HG03342 (cell line): Measurements from ENCODE around the gene EIPR1.

Experiments used
- ATAC-seq: cut with Tn5 transposase; IDR thresholded peaks from one replicate; pipeline ENCODE4 v1.9.1; 2021; ENCODE audit warnings: mild to moderate bottlenecking, moderate library complexity; ENCODE audit not compliant: unreplicated experiment

EIPR1 gene

DNA sequence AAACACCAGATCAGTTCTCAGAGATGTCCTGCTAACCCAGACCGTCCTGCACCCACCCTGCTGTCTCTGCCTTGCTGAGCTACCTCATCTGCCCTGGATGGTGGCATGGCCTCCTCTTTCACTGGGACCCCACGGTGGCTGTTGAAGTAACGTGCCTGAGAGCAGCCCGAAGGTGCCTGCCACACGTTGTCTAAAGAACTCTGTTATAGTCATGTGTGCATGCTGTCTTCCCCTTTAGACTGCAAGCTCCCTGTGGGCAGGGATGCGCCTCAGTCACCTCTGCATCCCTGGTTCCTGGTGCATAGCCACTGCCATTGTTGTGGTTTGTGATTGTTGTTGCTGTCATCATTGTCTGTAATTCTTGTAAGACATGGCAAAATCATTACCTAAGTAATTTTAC lies 235.9 kb downstream of the EIPR1 start:
- no peak for ATAC-seq

DNA sequence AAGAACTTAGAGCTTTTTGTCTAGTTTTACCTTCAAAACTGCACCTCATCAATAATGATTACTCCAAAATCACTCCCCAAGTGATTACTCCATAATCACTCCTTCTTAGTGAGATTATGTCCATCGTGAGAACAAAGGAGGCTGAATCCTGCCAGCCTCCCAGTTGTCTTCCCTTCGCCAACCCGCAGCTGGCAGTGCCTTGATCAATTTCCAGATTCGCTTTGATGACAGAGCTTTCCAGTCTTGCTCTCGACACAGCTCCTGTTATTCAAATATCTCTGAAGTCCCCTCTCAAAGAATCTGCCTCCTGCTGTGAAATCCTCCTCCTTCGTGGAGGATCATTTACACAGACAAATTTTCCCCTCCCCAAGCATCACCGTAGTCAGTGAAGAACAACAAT lies 237.7 kb downstream of the EIPR1 start:
- no peak for ATAC-seq
